H1 (cell line): Measurements from ENCODE around the gene ARHGEF6. TPM values are rescaled to one million over a fixed set of nuclear protein-coding genes. Genes with fewer than 3 reads are reported as not detected.

ENCODE experiments used
- CTCF ChIA-PET: fragments of 300-600 bp; sonication (Branson Sonifier 250); formaldehyde crosslinking; loops from one replicate; lab custom pipeline; 2021; ENCODE audit not compliant: partially characterized antibody; lab: Charles Lee
- POLR2A ChIA-PET: fragments of 300-600 bp; sonication (Branson Sonifier 250); formaldehyde crosslinking; loops from one replicate; lab custom pipeline; 2021; ENCODE audit warnings: inconsistent platforms; ENCODE audit not compliant: partially characterized antibody; lab: Charles Lee
- DNase-seq, 2 experiments: peaks; one replicate each; pipeline versions ENCODE4 v3.0.0 to v3.0.0-alpha.2; 2010 to 2022; ENCODE audit warnings: low spot score in 2 of 2, low read depth in 1 of 2, mixed read lengths in 1 of 2
- FAIRE-seq: peaks from 2 replicates; lab custom pipeline; 2011; peaks lifted over from hg19 to GRCh38; lab: Jason Lieb, UNC
- H2AFZ ChIP-seq: 2 replicates; pipeline ENCODE4 v1.8.1; 2012; ENCODE audit warnings: low read length, inconsistent platforms
- H2AK5ac ChIP-seq: 2 replicates; pipeline ENCODE4 v1.6.1; 2013; ENCODE audit warnings: low read depth, low read length
- H2BK120ac ChIP-seq: replicated peaks from 2 replicates; pipeline ENCODE3; 2013; ENCODE audit warnings: low read depth, low read length, inconsistent platforms
- H2BK12ac ChIP-seq: 2 replicates; pipeline ENCODE4 v1.6.1; 2013; ENCODE audit warnings: low read depth, low read length
- H2BK15ac ChIP-seq: 2 replicates; pipeline ENCODE4 v1.6.1; 2013; ENCODE audit warnings: low read length
- H2BK20ac ChIP-seq: 2 replicates; pipeline ENCODE4 v1.6.1; 2013; ENCODE audit warnings: low read length
- H2BK5ac ChIP-seq: 2 replicates; pipeline ENCODE4 v1.6.1; 2013; ENCODE audit warnings: low read depth, low read length
- H3K14ac ChIP-seq: 2 replicates; pipeline ENCODE4 v1.6.1; 2013; ENCODE audit warnings: inconsistent platforms; ENCODE audit not compliant: insufficient read length
- H3K18ac ChIP-seq: 2 replicates; pipeline ENCODE4 v1.6.1; 2013; ENCODE audit warnings: low read length; ENCODE audit errors: extremely low read depth
- H3K23ac ChIP-seq: 2 replicates; pipeline ENCODE4 v1.6.1; 2013; ENCODE audit warnings: inconsistent platforms; ENCODE audit not compliant: insufficient read length
- H3K23me2 ChIP-seq: 2 replicates; pipeline ENCODE4 v1.6.1; 2013; ENCODE audit warnings: low read depth, low read length
- H3K27ac ChIP-seq: 2 replicates; pipeline ENCODE4 v1.6.1; 2011; ENCODE audit warnings: low read depth, low read length, inconsistent platforms
- H3K27me3 ChIP-seq, 4 experiments: replicated peaks in 1 of 4; 1 replicate in 1 of 4; 2 replicates in 3 of 4; pipeline versions ENCODE4 v1.6.1 to v1.8.1; 2011 to 2013; ENCODE audit warnings: low read length in 3 of 4, mild to moderate bottlenecking in 3 of 4, inconsistent platforms in 2 of 4, mixed read lengths in 2 of 4, moderate library complexity in 1 of 4; ENCODE audit not compliant: control insufficient read depth in 3 of 4, insufficient read depth in 3 of 4; ENCODE audit errors: extremely low read depth in 1 of 4
- H3K36me3 ChIP-seq, 4 experiments: 2 replicates each; pipeline versions ENCODE4 v1.6.1 to v1.8.1; 2011 to 2013; ENCODE audit warnings: mild to moderate bottlenecking in 4 of 4, low read length in 3 of 4, moderate library complexity in 2 of 4, control low read depth in 1 of 4, inconsistent platforms in 1 of 4; ENCODE audit not compliant: insufficient read depth in 4 of 4, control insufficient read depth in 2 of 4
- H3K4ac ChIP-seq: replicated peaks from 2 replicates; pipeline ENCODE3; 2013; ENCODE audit warnings: low read length, low read depth, mixed read lengths, inconsistent platforms; ENCODE audit not compliant: insufficient read length
- H3K4me1 ChIP-seq, 4 experiments: replicated peaks in 1 of 4; 1 replicate in 1 of 4; 2 replicates in 3 of 4; pipeline versions ENCODE4 v1.6.1 to v1.8.1; 2011 to 2013; ENCODE audit warnings: low read length in 3 of 4, inconsistent platforms in 2 of 4, mixed read lengths in 1 of 4; ENCODE audit not compliant: insufficient read depth in 4 of 4, control insufficient read depth in 3 of 4
- H3K4me2 ChIP-seq, 2 experiments: 2 replicates each; pipeline versions ENCODE4 v1.6.1 to v1.8.1; 2011 to 2013; ENCODE audit warnings: low read depth in 2 of 2, low read length in 2 of 2, control low read depth in 1 of 2, inconsistent platforms in 1 of 2, mild to moderate bottlenecking in 1 of 2; ENCODE audit not compliant: insufficient read depth in 1 of 2
- H3K4me3 ChIP-seq, 4 experiments: fragments of 200-600, 300-600 bp in 1 of 4; sonication (generic), shearing (Covaris generic), sonication (Bioruptor Twin) in 1 of 4; 2 replicates each; pipeline versions ENCODE4 v1.5.1 to v1.8.1; 2011 to 2016; ENCODE audit warnings: low read length in 4 of 4, low read depth in 3 of 4, control low read depth in 2 of 4, inconsistent platforms in 2 of 4, mild to moderate bottlenecking in 2 of 4, mixed read lengths in 1 of 4, moderate library complexity in 1 of 4; ENCODE audit not compliant: insufficient read depth in 2 of 4; ENCODE audit errors: extremely low read depth in 1 of 4
- H3K56ac ChIP-seq: replicated peaks from 2 replicates; pipeline ENCODE3; 2013; ENCODE audit warnings: low read depth, mild to moderate bottlenecking, mixed read lengths, low read length, inconsistent platforms; ENCODE audit not compliant: insufficient read length
- H3K79me1 ChIP-seq: 2 replicates; pipeline ENCODE4 v1.6.1; 2013; ENCODE audit warnings: low read depth, low read length, control low read depth
- H3K79me2 ChIP-seq, 2 experiments: 2 replicates each; pipeline versions ENCODE4 v1.6.1 to v1.8.1; 2012 to 2013; ENCODE audit warnings: low read length in 2 of 2, mild to moderate bottlenecking in 2 of 2, inconsistent platforms in 1 of 2; ENCODE audit not compliant: insufficient read depth in 2 of 2, control insufficient read depth in 1 of 2
- H3K9ac ChIP-seq, 4 experiments: replicated peaks in 1 of 4; 1 replicate in 1 of 4; 2 replicates in 3 of 4; pipeline versions ENCODE4 v1.6.1 to v1.8.1; 2011 to 2013; ENCODE audit warnings: low read depth in 3 of 4, low read length in 3 of 4, control low read depth in 2 of 4, mild to moderate bottlenecking in 2 of 4, moderate library complexity in 2 of 4, inconsistent platforms in 1 of 4; ENCODE audit errors: extremely low read depth in 1 of 4
- H3K9me3 ChIP-seq, 2 experiments: 2 replicates each; pipeline versions ENCODE4 v1.6.1 to v1.8.1; 2012 to 2013; ENCODE audit warnings: mild to moderate bottlenecking in 2 of 2, moderate library complexity in 2 of 2, control low read depth in 1 of 2, inconsistent platforms in 1 of 2, low read depth in 1 of 2, low read length in 1 of 2, mixed read lengths in 1 of 2; ENCODE audit not compliant: insufficient read depth in 2 of 2
- H4K20me1 ChIP-seq, 2 experiments: replicated peaks in 1 of 2; 2 replicates each; pipeline versions ENCODE3 to v1.8.1; 2011 to 2013; ENCODE audit warnings: inconsistent platforms in 2 of 2, low read length in 2 of 2, mild to moderate bottlenecking in 1 of 2; ENCODE audit not compliant: insufficient read depth in 2 of 2, control insufficient read depth in 1 of 2
- H4K5ac ChIP-seq: 2 replicates; pipeline ENCODE4 v1.6.1; 2013; ENCODE audit warnings: low read length, low read depth, mixed read lengths, inconsistent platforms; ENCODE audit not compliant: insufficient read length
- H4K8ac ChIP-seq: 2 replicates; pipeline ENCODE4 v1.8.0; 2013; ENCODE audit warnings: mild to moderate bottlenecking, moderate library complexity, low read length, inconsistent platforms; ENCODE audit not compliant: insufficient read depth; ENCODE audit errors: extremely low read depth
- H4K91ac ChIP-seq: replicated peaks from 2 replicates; pipeline ENCODE3; 2013; ENCODE audit warnings: low read length, mixed read lengths, inconsistent platforms; ENCODE audit not compliant: insufficient read length
- ASH2L ChIP-seq: fragments of 200-600, 300-600 bp; sonication (generic); IDR thresholded peaks from one replicate; pipeline ENCODE4 v1.7.1; 2017; ENCODE audit warnings: low read length
- HDAC2 ChIP-seq, 2 experiments: fragments of 300-600 bp in 1 of 2; sonication (generic) in 1 of 2; IDR thresholded peaks; 2 replicates each; pipeline ENCODE4 v1.6.1; 2011 to 2012; ENCODE audit warnings: low read depth in 2 of 2, low read length in 2 of 2, mild to moderate bottlenecking in 2 of 2, moderate library complexity in 2 of 2, borderline replicate concordance in 1 of 2, inconsistent platforms in 1 of 2
- KDM4A ChIP-seq: IDR thresholded peaks from one replicate; pipeline ENCODE4 v1.7.1; 2012; ENCODE audit warnings: low read depth, mild to moderate bottlenecking, moderate library complexity, low read length, inconsistent platforms; ENCODE audit not compliant: severe bottlenecking
- YY1 ChIP-seq: IDR thresholded peaks from 2 replicates; pipeline ENCODE4 v1.6.1; 2011; ENCODE audit warnings: low read depth, mild to moderate bottlenecking, low read length
- WGBS, 2 experiments: shearing (Covaris generic) in 1 of 2; methylation state at CpG; one replicate each; pipeline versions ENCODE4 v1.1.6 to v1.1.7; 2013 to 2015; ENCODE audit warnings: low lambda C conversion rate in 2 of 2, mixed read lengths in 2 of 2, inconsistent platforms in 1 of 2, low coverage in 1 of 2, missing lambda C conversion rate in 1 of 2; ENCODE audit not compliant: insufficient replicate concordance in 2 of 2, insufficient coverage in 1 of 2, insufficient read length in 1 of 2; ENCODE audit errors: extremely low coverage in 1 of 2, missing lambda C conversion rate in 1 of 2; 5-methylcytosine and 5-hydroxymethylcytosine counted together
- polyA plus RNA-seq, 7 experiments: library from polyadenylated mRNA; depleted of rRNA in 3 of 7; stranded (reverse) in 5 of 7; unstranded in 2 of 7; fragments of >200 nt in 5 of 7; fragments of 200-250 nt in 2 of 7; gene quantifications; 1 replicate in 5 of 7; 2 replicates in 1 of 7; 4 replicates in 1 of 7; pipeline versions ENCODE4 v1.2.1 to v1.2.3, GENCODE V29; 2011 to 2013; ENCODE audit warnings: missing spikeins in 2 of 7, mixed read lengths in 2 of 7
- total RNA-seq: library from RNA; stranded (reverse); fragmentation: NEBNext Ultra II Directional; extraction: Animal tissue kit (Norgen Biotek cat#: 25700); gene quantifications from 2 replicates; pipeline ENCODE4 v1.2.1, GENCODE V29; 2021

ARHGEF6 gene
- total and polyA plus RNA-seq, 2 of the 8 experiments (the other 6 are each of a cell fraction or from before 2014, with no cell fraction given), result 3.6 to 3.7 TPM

DNA sequence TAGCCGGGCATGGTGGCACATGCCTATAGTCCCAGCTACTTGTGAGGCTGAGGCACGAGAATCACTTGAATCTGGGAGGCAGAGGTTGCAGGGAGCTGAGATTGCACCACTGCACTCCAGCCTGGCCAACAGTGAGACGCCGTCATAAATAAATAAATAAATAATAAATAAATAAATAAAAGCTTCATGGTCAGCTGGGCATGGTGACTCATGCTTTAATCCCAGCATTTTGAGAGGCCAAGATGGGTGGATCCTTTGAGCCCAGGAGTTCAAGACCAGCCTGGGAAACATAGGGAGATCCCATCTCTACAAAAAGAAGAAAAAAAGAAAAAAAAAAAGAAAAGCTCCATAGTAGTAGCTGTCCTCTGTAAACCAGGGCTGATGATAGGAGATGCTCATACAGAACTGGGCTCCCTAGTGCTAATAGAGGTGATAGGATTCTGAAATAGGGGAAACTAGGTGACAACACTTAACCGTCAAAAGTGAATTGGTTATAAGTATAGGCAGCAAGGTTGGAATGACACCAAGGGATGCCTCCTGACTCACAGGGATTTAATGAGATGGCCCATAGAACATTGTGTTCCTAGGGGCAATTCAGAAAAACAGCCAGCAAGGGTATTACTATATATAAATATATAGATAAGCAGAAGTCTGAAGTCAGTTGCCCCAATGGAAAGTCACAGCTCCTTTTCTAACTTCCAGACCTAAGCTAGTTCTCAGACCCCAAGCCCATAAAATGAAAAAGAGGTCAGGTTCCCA, 41.8 kb upstream of the ARHGEF6 start:
- WGBS, 2 experiments, result 99% methylated on average over 5 of the region's 5 CpGs; no CpG with 5 or more reads in 1 of the 2 experiments
- no peak overlapping the region for H3K56ac ChIP-seq
- DNase-seq (no peak), FAIRE-seq (no peak)
- no peak overlapping the region for H2BK20ac ChIP-seq
- H2AK5ac ChIP-seq, result no peak overlapping the region
- no peaks in the 10 kb centered on the region for H3K9me3 ChIP-seq
- no peak overlapping the region for H2BK5ac ChIP-seq
- H3K79me2 ChIP-seq, result no peaks in the 10 kb centered on the region
- no peak overlapping the region for H3K4ac ChIP-seq
- H2AFZ ChIP-seq, result no peak overlapping the region
- H3K23ac ChIP-seq, result no peak overlapping the region
- no peak overlapping the region for H3K27ac ChIP-seq
- no peaks in the 10 kb centered on the region for H3K36me3 ChIP-seq
- no peak overlapping the region for H3K9ac ChIP-seq
- ChIA-PET CTCF (no interaction called here), POLR2A (interaction anchor here (1.3 kb wide), 1 partner anchor 41 kb away, joined by 3 read pairs; no protein-coding TSS in a partner anchor)
- H3K4me2 ChIP-seq, result no peak overlapping the region
- no peaks in the 10 kb centered on the region for H3K79me1 ChIP-seq
- no peak overlapping the region for H4K8ac ChIP-seq
- no peak overlapping the region for H3K18ac ChIP-seq
- no peak overlapping the region for H2BK120ac ChIP-seq
- H2BK15ac ChIP-seq, result no peak overlapping the region
- TF ChIP-seq HDAC2 (IDR thresholded peaks at IDR 0.05; ENCODE audit: borderline replicate concordance in 1 of 2, low read depth in 2 of 2, low read length in 2 of 2), result no peak
- TF ChIP-seq YY1, result no peak
- TF ChIP-seq ASH2L, result no peak
- no peak for TF ChIP-seq KDM4A
- no peaks in the 10 kb centered on the region for H3K4me1 ChIP-seq
- H4K5ac ChIP-seq, result no peak overlapping the region
- H3K27me3 ChIP-seq, result no peaks in the 10 kb centered on the region
- H3K4me3 ChIP-seq, result no peak overlapping the region
- no peaks in the 10 kb centered on the region for H4K20me1 ChIP-seq
- H3K23me2 ChIP-seq, result no peaks in the 10 kb centered on the region
- H3K14ac ChIP-seq, result no peak overlapping the region
- no peak overlapping the region for H4K91ac ChIP-seq
- no peak overlapping the region for H2BK12ac ChIP-seq
